HG03175 (cell line): ENCODE data around the gene MSANTD1.

Experiments used
- ATAC-seq: cut with Tn5 transposase; IDR thresholded peaks from one replicate; pipeline ENCODE4 v1.9.1; 2021; ENCODE audit warnings: mild to moderate bottlenecking, moderate library complexity; ENCODE audit not compliant: unreplicated experiment

The MSANTD1 gene

GRCh38 chr4:3248811-3249661 is at the start of gene MSANTD1:
Gene MSANTD1, plus strand, starts transcription at chr4:3249159. Its CDS starts 64 bp downstream, at chr4:3249223.
- no peak for ATAC-seq

GRCh38 chr4:3199653-3200422 is 49.1 kb upstream of the MSANTD1 start:
- no peak for ATAC-seq

- no peak for ATAC-seq
Observed at GRCh38 chr4:3200423-3201090, 48.4 kb upstream of the MSANTD1 start.

- peak; percentile 66 for ATAC-seq
Observed at GRCh38 chr4:3201718-3202702, 46.9 kb upstream of the MSANTD1 start.

- no peak for ATAC-seq
Observed at GRCh38 chr4:3202836-3203820, 45.8 kb upstream of the MSANTD1 start.

GRCh38 chr4:3203971-3204431 is 45.0 kb upstream of the MSANTD1 start:
- no peak for ATAC-seq

- no peak for ATAC-seq
Observed at GRCh38 chr4:3205995-3206394, 43.0 kb upstream of the MSANTD1 start.

- no peak for ATAC-seq
Observed at GRCh38 chr4:3206439-3207100, 42.4 kb upstream of the MSANTD1 start.

GRCh38 chr4:3207531-3208037 is 41.4 kb upstream of the MSANTD1 start:
- no peak for ATAC-seq

- ATAC-seq = no peak
Observed at GRCh38 chr4:3208826-3209225, 40.1 kb upstream of the MSANTD1 start.

- ATAC-seq = no peak
Observed at GRCh38 chr4:3209551-3210325, 39.2 kb upstream of the MSANTD1 start.

GRCh38 chr4:3210467-3210866 is 38.5 kb upstream of the MSANTD1 start:
- no peak for ATAC-seq

- ATAC-seq = no peak
Observed at GRCh38 chr4:3211866-3212265, 37.1 kb upstream of the MSANTD1 start.

GRCh38 chr4:3212391-3213105 is 36.4 kb upstream of the MSANTD1 start:
- ATAC-seq = no peak

GRCh38 chr4:3213106-3213425 is 35.9 kb upstream of the MSANTD1 start:
- no peak for ATAC-seq

GRCh38 chr4:3213661-3214250 is 35.2 kb upstream of the MSANTD1 start:
- ATAC-seq = no peak

- ATAC-seq = no peak
Observed at GRCh38 chr4:3215256-3215655, 33.7 kb upstream of the MSANTD1 start.
